PC-3 (cell line): ENCODE measurements around the gene PAOX. TPM values are rescaled to one million over a fixed set of nuclear protein-coding genes. Genes with fewer than 3 reads are reported as not detected.

Experiments used
- ATAC-seq: fragments of 200-7000 bp; cut with Tn5 transposase; 2 replicates; pipeline ENCODE4 v1.9.1; 2020; ENCODE audit warnings: mild to moderate bottlenecking, moderate library complexity
- BruUV-seq: library from RNA; stranded (reverse); fragments of 400-500 nt; replicated peaks from 2 replicates; lab custom pipeline; 2021; lab: Mats Ljungman, UMichigan
- CTCF ChIA-PET: fragments of 300-600 bp; sonication (Branson Sonifier 250); formaldehyde crosslinking; loops from one replicate; lab custom pipeline; 2022; ENCODE audit warnings: antibody characterized with exemption; lab: Charles Lee
- POLR2A ChIA-PET: fragments of 300-600 bp; sonication (Branson Sonifier 250); formaldehyde crosslinking; loops from one replicate; lab custom pipeline; 2022; ENCODE audit warnings: antibody characterized with exemption; ENCODE audit not compliant: unreplicated experiment; lab: Charles Lee
- DNase-seq: peaks from one replicate; pipeline ENCODE4 v3.0.0-alpha.2; 2015
- H2AFZ ChIP-seq: fragments of 300-600 bp; sonication (generic); 2 replicates; pipeline ENCODE4 v1.6.0; 2016; ENCODE audit warnings: antibody characterized with exemption, low read length
- H3F3A ChIP-seq: fragments of 300-600 bp; sonication (generic); one replicate; pipeline ENCODE4 v1.6.0; 2017; ENCODE audit warnings: antibody characterized with exemption, low read length, control low read depth, mild to moderate bottlenecking; ENCODE audit not compliant: unreplicated experiment
- H3K27ac ChIP-seq: fragments of 300-600 bp; sonication (generic); 2 replicates; pipeline ENCODE4 v1.5.1; 2016; ENCODE audit warnings: mild to moderate bottlenecking, low read length
- H3K27me3 ChIP-seq: fragments of 300-600 bp; sonication (generic); 2 replicates; pipeline ENCODE4 v1.6.1; 2016; ENCODE audit warnings: low read length, mixed read lengths
- H3K36me3 ChIP-seq: fragments of 300-600 bp; sonication (generic); 2 replicates; pipeline ENCODE4 v1.6.1; 2016; ENCODE audit warnings: low read depth, mixed run types, low read length, mixed read lengths
- H3K4me1 ChIP-seq: fragments of 300-600 bp; sonication (generic); 2 replicates; pipeline ENCODE4 v1.5.1; 2016; ENCODE audit warnings: low read length; ENCODE audit not compliant: insufficient read depth
- H3K4me2 ChIP-seq: fragments of 300-600 bp; sonication (generic); 2 replicates; pipeline ENCODE4 v1.6.0; 2016; ENCODE audit warnings: low read length
- H3K4me3 ChIP-seq: fragments of 300-600 bp; sonication (generic); 2 replicates; pipeline ENCODE4 v1.5.1; 2016; ENCODE audit warnings: mild to moderate bottlenecking, low read length, mixed read lengths
- H3K79me2 ChIP-seq: fragments of 300-600 bp; sonication (generic); 2 replicates; pipeline ENCODE4 v1.6.1; 2017; ENCODE audit warnings: low read length, mixed read lengths
- H3K9ac ChIP-seq: fragments of 300-600 bp; sonication (generic); 2 replicates; pipeline ENCODE4 v1.6.0; 2016; ENCODE audit warnings: mild to moderate bottlenecking, low read length
- H3K9me2 ChIP-seq: fragments of 300-600 bp; sonication (generic); replicated peaks from 2 replicates; pipeline ENCODE4 v1.6.1; 2016; ENCODE audit warnings: mixed run types, low read length, mixed read lengths
- H3K9me3 ChIP-seq: fragments of 300-600 bp; sonication (generic); 2 replicates; pipeline ENCODE4 v1.6.1; 2016; ENCODE audit warnings: low read length, mixed read lengths
- H4K20me1 ChIP-seq: fragments of 300-600 bp; sonication (generic); 2 replicates; pipeline ENCODE4 v1.6.1; 2016; ENCODE audit warnings: low read length, mixed read lengths
- CTCF ChIP-seq: fragments of 300-600 bp; sonication (generic); conservative IDR thresholded peaks from 2 replicates; pipeline ENCODE4 v1.5.1; 2017; ENCODE audit warnings: antibody characterized with exemption, low read depth, mild to moderate bottlenecking, low read length
- EZH2 ChIP-seq: fragments of 300-600 bp; sonication (generic); IDR thresholded peaks from one replicate; pipeline ENCODE4 v1.6.1; 2017; ENCODE audit warnings: antibody characterized with exemption, mild to moderate bottlenecking, low read length; ENCODE audit not compliant: unreplicated experiment
- EZH2phosphoT487 ChIP-seq: fragments of 300-600 bp; sonication (generic); IDR thresholded peaks from 2 replicates; pipeline ENCODE4 v1.6.1; 2018; ENCODE audit warnings: mild to moderate bottlenecking, antibody characterized with exemption, low read length, borderline replicate concordance
- intact Hi-C: fragments of 100-400 bp; cut with micrococcal nuclease; formaldehyde crosslinking; loops from 2 replicates; pipeline ENCODE4 v1.9.0; 2023
- total RNA-seq: library from RNA; depleted of rRNA; stranded (reverse); fragments of >200 nt; gene quantifications from 2 replicates; pipeline ENCODE4 v1.2.3, GENCODE V29; 2014

PAOX gene
- total RNA-seq, 1 experiment from 2014 or later, result 4.1 TPM

DNA sequence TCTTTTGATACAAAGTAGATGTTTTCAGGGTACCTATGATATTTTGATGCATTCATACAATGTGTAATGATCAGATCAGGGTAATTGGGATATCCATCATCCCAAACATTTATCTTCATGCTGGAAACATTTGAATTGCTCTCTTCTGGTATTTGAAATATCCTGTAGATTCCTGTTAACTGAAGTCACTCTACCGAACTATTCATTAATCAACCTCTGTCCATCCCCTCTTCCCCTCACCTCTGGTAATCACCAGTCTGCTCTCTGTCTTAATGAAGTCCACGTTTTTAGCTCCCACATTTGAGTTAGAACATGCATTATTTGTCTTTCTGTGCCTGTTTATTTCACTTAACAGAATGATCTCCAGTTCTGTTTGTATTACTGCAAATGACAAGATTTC lies 26.2 kb downstream of the PAOX start:
- Histone ChIP-seq H3K9me2 (no peaks in the 10 kb centered on the region), H2AFZ (no peak overlapping the region), H3K27me3 (no peaks in the 10 kb centered on the region), H3K9ac (no peak overlapping the region), H3K27ac (no peak overlapping the region), H3K9me3 (no peaks in the 10 kb centered on the region), H3K4me1 (no peaks in the 10 kb centered on the region; the same call in 1 of the 2 replicates), H3K4me3 (no peak overlapping the region), H3F3A (no peaks in the 10 kb centered on the region), H3K36me3 (peaks cover 36% of the 10 kb centered on the region), H3K79me2 (peaks cover 73% of the 10 kb centered on the region), H3K4me2 (no peak overlapping the region), H4K20me1 (peaks cover 7% of the 10 kb centered on the region; the same call in 1 of the 2 replicates)
- TF ChIP-seq EZH2, result no peak
- no peak for TF ChIP-seq CTCF
- no peak for TF ChIP-seq EZH2phosphoT487
- intact Hi-C loops, result no loop called here
- no TSS peak for BruUV-seq
- DNase-seq, result no peak
- ChIA-PET CTCF (no interaction called here), POLR2A (interaction anchor here (0.7 kb wide), 1 partner anchor 14 kb away, joined by 5 read pairs; no protein-coding TSS in a partner anchor)
- ATAC-seq, result no peak

DNA sequence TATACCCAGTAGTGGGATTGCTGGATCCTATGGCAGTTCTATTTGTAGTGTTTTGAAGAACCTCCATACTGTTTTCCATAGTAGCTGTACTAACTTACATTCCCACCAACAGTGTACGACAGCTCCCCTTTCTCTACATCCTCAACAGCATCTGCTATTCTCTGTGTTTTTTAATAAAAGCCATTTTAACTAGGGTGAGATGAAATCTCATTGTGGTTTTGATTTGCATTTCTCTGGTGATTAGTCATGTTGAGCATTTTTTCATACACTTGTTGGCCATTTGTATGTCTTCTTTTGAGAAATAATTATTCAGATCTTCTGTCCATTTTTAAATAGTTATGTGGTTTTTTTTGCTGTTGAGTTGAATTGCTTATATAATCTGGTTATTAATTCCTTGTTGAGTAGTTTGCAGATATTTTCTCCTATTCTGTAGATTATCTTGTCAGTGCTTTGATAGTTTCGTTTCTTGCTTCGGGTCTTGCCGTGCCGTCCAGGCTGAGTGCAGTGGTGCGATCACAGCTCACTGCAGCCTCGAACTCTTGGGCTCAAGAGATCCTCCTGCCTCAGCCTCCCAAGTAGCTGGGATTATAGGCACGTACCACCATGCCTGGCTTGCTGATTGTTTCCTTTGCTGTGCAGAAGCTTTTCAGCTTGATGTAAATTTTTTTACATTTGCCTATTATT lies 26.9 kb downstream of the PAOX start:
- peaks cover 7% of the 10 kb centered on the region; the same call in 1 of the 2 replicates for H4K20me1 ChIP-seq
- no peak overlapping the region for H3K4me2 ChIP-seq
- ChIA-PET POLR2A (interaction anchor here (0.7 kb wide), 1 partner anchor 15 kb away, joined by 5 read pairs; no protein-coding TSS in a partner anchor), CTCF (no interaction called here)
- DNase-seq, result no peak
- ATAC-seq, result no peak
- intact Hi-C loops, result no loop called here
- H2AFZ ChIP-seq, result no peak overlapping the region
- no peaks in the 10 kb centered on the region for H3F3A ChIP-seq
- no peaks in the 10 kb centered on the region for H3K9me2 ChIP-seq
- BruUV-seq, result no TSS peak
- peaks cover 74% of the 10 kb centered on the region for H3K79me2 ChIP-seq
- peaks cover 42% of the 10 kb centered on the region for H3K36me3 ChIP-seq
- H3K4me3 ChIP-seq, result no peak overlapping the region
- H3K9ac ChIP-seq, result no peak overlapping the region
- H3K4me1 ChIP-seq, result no peaks in the 10 kb centered on the region; the same call in 1 of the 2 replicates
- no peak for TF ChIP-seq CTCF
- TF ChIP-seq EZH2phosphoT487, result no peak
- H3K27ac ChIP-seq, result no peak overlapping the region
- H3K9me3 ChIP-seq, result 0 out of 2 replicates have a peak, but pooled peaks cover 1% of the 10 kb centered on the region
- H3K27me3 ChIP-seq, result no peaks in the 10 kb centered on the region
